OCI-LY3 (cell line): ENCODE measurements around the gene PRADC1.

Source experiments
- H2AFZ ChIP-seq: fragments of 200-600, 300-600 bp; shearing (Covaris generic); 2 replicates; pipeline ENCODE4 v1.6.0; 2014; ENCODE audit warnings: antibody characterized with exemption, low read depth, low read length
- H3K27ac ChIP-seq: fragments of 200-600, 300-600 bp; sonication (generic); 2 replicates; pipeline ENCODE4 v1.5.1; 2014; ENCODE audit warnings: mild to moderate bottlenecking, low read length, moderate library complexity, mixed read lengths
- H3K27me3 ChIP-seq: fragments of 200-600, 300-600 bp; sonication (generic); 2 replicates; pipeline ENCODE4 v1.6.1; 2014; ENCODE audit warnings: low read depth, low read length, mixed read lengths
- H3K36me3 ChIP-seq: fragments of 200-600, 300-600 bp; sonication (generic); replicated peaks from 2 replicates; pipeline ENCODE3; 2014; ENCODE audit warnings: low read depth, low read length, mixed read lengths
- H3K4me1 ChIP-seq: fragments of 300-600, 200-600 bp; sonication (generic); 2 replicates; pipeline ENCODE4 v1.6.1; 2014; ENCODE audit warnings: low read length, mixed read lengths
- H3K4me2 ChIP-seq: fragments of 200-600, 300-600 bp; sonication (generic); 2 replicates; pipeline ENCODE4 v1.6.1; 2014; ENCODE audit warnings: low read length, mixed read lengths
- H3K4me3 ChIP-seq: fragments of 300-600, 200-600 bp; sonication (generic); 2 replicates; pipeline ENCODE4 v1.5.1; 2014; ENCODE audit warnings: antibody characterized with exemption, mild to moderate bottlenecking, low read length, moderate library complexity
- H3K79me2 ChIP-seq: fragments of 300-600, 200-600 bp; shearing (Covaris generic); 2 replicates; pipeline ENCODE4 v1.6.1; 2014; ENCODE audit warnings: mild to moderate bottlenecking, low read length, mixed read lengths
- H3K9ac ChIP-seq: fragments of 300-600, 200-600 bp; shearing (Covaris generic); 2 replicates; pipeline ENCODE4 v1.6.0; 2014; ENCODE audit warnings: mild to moderate bottlenecking, low read length, moderate library complexity
- H3K9me3 ChIP-seq: fragments of 200-600, 300-600 bp; shearing (Covaris generic); 2 replicates; pipeline ENCODE4 v1.6.1; 2014; ENCODE audit warnings: low read length, mixed read lengths; ENCODE audit not compliant: insufficient read depth
- H4K20me1 ChIP-seq: fragments of 200-600, 300-600 bp; sonication (generic); 2 replicates; pipeline ENCODE4 v1.6.1; 2016; ENCODE audit warnings: low read length, mixed read lengths; ENCODE audit not compliant: insufficient read depth
- EZH2phosphoT487 ChIP-seq: fragments of 200-600 bp; shearing (Covaris generic); IDR thresholded peaks from 2 replicates; pipeline ENCODE4 v1.6.1; 2018; ENCODE audit warnings: antibody characterized with exemption, mixed run types, low read depth
- TF ChIP-seq, protein P1 (sequence below): fragments of 200-600, 300-600 bp; sonication (generic); IDR thresholded peaks from 2 replicates; pipeline ENCODE4 v1.5.1; 2014; ENCODE audit warnings: antibody characterized with exemption, low read length, low read depth

Gene PRADC1

DNA sequence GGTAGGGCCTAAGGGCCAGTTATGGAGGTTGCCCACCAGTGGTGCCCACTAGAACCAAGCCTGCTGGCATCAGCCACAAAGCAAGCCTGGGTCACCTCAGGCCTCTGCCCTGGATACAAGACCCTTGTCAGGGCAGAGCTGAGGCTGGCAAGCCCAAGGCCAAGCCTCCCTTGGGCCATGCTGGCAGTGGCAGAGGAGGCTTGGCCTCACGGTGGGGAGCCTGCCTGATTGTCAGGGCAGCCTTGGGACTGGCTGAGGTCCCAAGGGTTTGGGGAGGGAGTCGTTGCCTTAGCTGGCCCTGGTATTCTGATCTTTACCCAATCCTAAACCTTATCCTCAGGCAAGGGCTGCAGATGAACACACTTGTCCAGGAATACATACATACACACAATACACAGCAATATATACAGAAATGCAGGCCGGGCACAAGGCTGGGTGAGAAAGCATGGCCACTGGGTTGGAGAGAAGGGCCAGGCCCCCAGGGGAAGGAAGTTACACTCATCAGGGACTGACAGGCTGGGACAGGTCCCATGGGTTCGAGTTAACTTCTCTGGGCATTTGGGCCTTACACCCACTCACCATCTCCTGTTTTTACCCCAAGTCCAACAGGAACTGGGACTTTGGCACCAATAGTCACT lies 22.1 kb upstream of the PRADC1 start:
- TF ChIP-seq, protein P1, sequence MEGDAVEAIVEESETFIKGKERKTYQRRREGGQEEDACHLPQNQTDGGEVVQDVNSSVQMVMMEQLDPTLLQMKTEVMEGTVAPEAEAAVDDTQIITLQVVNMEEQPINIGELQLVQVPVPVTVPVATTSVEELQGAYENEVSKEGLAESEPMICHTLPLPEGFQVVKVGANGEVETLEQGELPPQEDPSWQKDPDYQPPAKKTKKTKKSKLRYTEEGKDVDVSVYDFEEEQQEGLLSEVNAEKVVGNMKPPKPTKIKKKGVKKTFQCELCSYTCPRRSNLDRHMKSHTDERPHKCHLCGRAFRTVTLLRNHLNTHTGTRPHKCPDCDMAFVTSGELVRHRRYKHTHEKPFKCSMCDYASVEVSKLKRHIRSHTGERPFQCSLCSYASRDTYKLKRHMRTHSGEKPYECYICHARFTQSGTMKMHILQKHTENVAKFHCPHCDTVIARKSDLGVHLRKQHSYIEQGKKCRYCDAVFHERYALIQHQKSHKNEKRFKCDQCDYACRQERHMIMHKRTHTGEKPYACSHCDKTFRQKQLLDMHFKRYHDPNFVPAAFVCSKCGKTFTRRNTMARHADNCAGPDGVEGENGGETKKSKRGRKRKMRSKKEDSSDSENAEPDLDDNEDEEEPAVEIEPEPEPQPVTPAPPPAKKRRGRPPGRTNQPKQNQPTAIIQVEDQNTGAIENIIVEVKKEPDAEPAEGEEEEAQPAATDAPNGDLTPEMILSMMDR, result no peak
- no peak for TF ChIP-seq EZH2phosphoT487
- Histone ChIP-seq H4K20me1 (peaks cover 8% of the 10 kb centered on the region; the same call in 1 of the 2 replicates), H3K9ac (no peak overlapping the region), H3K4me2 (no peak overlapping the region), H3K36me3 (peaks cover 67% of the 10 kb centered on the region), H3K27ac (no peak overlapping the region), H3K79me2 (no peaks in the 10 kb centered on the region), H3K27me3 (no peaks in the 10 kb centered on the region), H2AFZ (no peak overlapping the region), H3K9me3 (no peaks in the 10 kb centered on the region), H3K4me3 (no peak overlapping the region), H3K4me1 (no peaks in the 10 kb centered on the region)

DNA sequence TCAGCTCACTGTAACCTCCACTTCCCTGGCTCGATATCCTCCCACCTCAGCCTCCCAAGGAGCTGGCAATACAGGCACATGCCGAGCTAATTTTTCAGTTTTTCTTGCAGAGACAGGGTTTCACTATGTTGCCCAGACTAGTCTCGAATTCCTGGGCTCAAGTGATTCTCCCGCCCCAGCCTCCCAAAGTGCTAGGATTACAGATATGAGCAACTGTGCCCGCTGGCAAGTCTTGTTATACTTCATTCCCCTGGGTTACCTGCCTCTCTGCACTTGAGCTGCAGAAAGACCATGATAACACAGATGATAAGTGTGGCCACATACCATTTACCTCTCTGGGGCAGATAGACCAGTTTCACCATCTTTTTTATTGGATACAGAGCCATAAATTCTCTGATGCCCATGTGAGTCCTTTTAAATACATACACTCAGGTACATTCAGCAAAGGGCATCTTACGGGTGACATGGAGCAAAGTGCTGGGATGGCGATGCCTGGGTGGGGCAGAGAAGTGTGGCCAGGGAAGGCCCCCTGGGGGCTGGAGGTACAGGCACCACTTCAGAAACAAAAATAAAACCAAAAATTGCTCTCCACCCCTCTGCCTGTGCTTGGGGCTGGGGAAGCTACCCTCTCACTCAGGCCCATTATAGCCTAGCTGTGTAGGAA lies 21.4 kb upstream of the PRADC1 start:
- H3K9ac ChIP-seq, result no peak overlapping the region
- H3K4me1 ChIP-seq, result no peaks in the 10 kb centered on the region
- H3K27me3 ChIP-seq, result no peaks in the 10 kb centered on the region
- H3K36me3 ChIP-seq, result peaks cover 67% of the 10 kb centered on the region
- TF ChIP-seq, protein P1, result no peak
- TF ChIP-seq EZH2phosphoT487, result no peak
- no peaks in the 10 kb centered on the region for H3K9me3 ChIP-seq
- H4K20me1 ChIP-seq, result peaks cover 10% of the 10 kb centered on the region; the same call in 1 of the 2 replicates
- H3K4me2 ChIP-seq, result no peak overlapping the region
- 0 out of 2 replicates have a peak, but pooled peaks cover 6% of the 10 kb centered on the region for H3K79me2 ChIP-seq
- H3K4me3 ChIP-seq, result no peak overlapping the region
- no peak overlapping the region for H3K27ac ChIP-seq
- H2AFZ ChIP-seq, result no peak overlapping the region

DNA sequence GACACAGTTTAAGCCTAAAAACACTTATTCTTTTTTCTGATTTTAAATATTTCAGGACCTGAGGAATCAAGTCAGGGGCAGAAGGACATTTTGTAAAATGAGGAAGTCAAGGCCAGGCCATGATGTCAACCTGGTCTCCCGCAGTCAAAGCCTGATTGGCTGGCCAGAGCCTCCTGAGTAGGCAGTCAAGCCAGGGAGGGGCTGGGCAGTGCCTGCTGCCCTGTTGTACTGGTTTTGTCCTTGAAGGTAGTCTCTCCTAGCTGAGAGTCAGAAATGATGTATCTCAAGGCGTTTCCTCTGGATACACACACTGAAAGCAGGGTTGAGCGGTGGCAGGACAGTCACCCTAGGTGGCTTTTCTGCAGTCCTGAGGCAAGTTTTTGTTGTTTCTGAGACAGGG lies 20.9 kb upstream of the PRADC1 start:
- 0 out of 2 replicates have a peak, but pooled peaks cover 7% of the 10 kb centered on the region for H3K79me2 ChIP-seq
- H3K4me1 ChIP-seq, result no peaks in the 10 kb centered on the region
- H3K27ac ChIP-seq, result peak overlapping the region; percentile 16; the same call in 1 of the 2 replicates
- H3K9ac ChIP-seq, result no peak overlapping the region
- no peak for TF ChIP-seq EZH2phosphoT487
- TF ChIP-seq, protein P1, result no peak
- H4K20me1 ChIP-seq, result peaks cover 10% of the 10 kb centered on the region; the same call in 1 of the 2 replicates
- H3K4me3 ChIP-seq, result no peak overlapping the region
- H3K27me3 ChIP-seq, result no peaks in the 10 kb centered on the region
- no peaks in the 10 kb centered on the region for H3K9me3 ChIP-seq
- peaks cover 68% of the 10 kb centered on the region for H3K36me3 ChIP-seq
- H3K4me2 ChIP-seq, result no peak overlapping the region
- H2AFZ ChIP-seq, result no peak overlapping the region

DNA sequence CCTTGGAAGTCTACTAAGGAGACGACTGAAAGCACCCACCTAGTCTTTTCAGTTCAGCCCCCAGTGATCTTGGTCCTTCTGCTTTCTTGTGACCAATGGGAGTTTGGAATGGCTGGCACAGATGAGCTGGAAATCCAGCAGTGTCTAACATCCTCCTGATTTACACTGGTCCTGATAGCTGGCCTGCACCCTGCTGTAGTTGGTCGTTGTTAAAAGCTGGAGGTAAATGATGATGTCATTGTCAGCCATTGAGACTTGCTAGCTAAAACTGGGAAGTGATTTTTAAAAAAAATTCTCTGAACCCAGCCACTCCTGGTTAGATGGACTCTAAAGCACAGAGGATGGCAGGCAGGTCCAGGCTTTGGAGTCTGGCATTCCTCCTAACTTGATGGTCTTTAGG lies 20.4 kb upstream of the PRADC1 start:
- H3K79me2 ChIP-seq, result 0 out of 2 replicates have a peak, but pooled peaks cover 7% of the 10 kb centered on the region
- peaks cover 10% of the 10 kb centered on the region; the same call in 1 of the 2 replicates for H4K20me1 ChIP-seq
- H3K4me2 ChIP-seq, result no peak overlapping the region
- no peak overlapping the region for H3K9ac ChIP-seq
- no peaks in the 10 kb centered on the region for H3K27me3 ChIP-seq
- TF ChIP-seq, protein P1, result no peak
- TF ChIP-seq EZH2phosphoT487, result no peak
- peaks cover 70% of the 10 kb centered on the region for H3K36me3 ChIP-seq
- H3K4me1 ChIP-seq, result no peaks in the 10 kb centered on the region
- no peaks in the 10 kb centered on the region for H3K9me3 ChIP-seq
- no peak overlapping the region for H2AFZ ChIP-seq
- H3K27ac ChIP-seq, result peak overlapping the region; percentile 16; the same call in 1 of the 2 replicates
- H3K4me3 ChIP-seq, result no peak overlapping the region
